H9 (cell line): ENCODE measurements around the gene FCN1. TPM values are rescaled to one million over a fixed set of nuclear protein-coding genes. Genes with fewer than 3 reads are reported as not detected.

Experiments used
- DNase-seq: peaks from one replicate; pipeline ENCODE4 v3.0.0-alpha.2; 2017
- H2AFZ ChIP-seq: one replicate; pipeline ENCODE4 v1.6.1; 2013; ENCODE audit warnings: mild to moderate bottlenecking, low read length, control low read depth, moderate library complexity
- H2AK5ac ChIP-seq: 2 replicates; pipeline ENCODE4 v1.6.1; 2013; ENCODE audit warnings: low read length, control low read depth, mixed read lengths; ENCODE audit not compliant: insufficient read length
- H2BK120ac ChIP-seq: one replicate; pipeline ENCODE4 v1.6.1; 2013; ENCODE audit warnings: low read depth, mild to moderate bottlenecking, low read length, control low read depth, inconsistent platforms; ENCODE audit not compliant: poor library complexity, severe bottlenecking
- H2BK12ac ChIP-seq: 2 replicates; pipeline ENCODE4 v1.6.1; 2013; ENCODE audit warnings: low read length, control low read depth, mixed read lengths, low read depth; ENCODE audit not compliant: insufficient read length
- H2BK15ac ChIP-seq: 2 replicates; pipeline ENCODE4 v1.6.1; 2013; ENCODE audit warnings: low read depth, low read length, control low read depth
- H2BK20ac ChIP-seq: one replicate; pipeline ENCODE4 v1.6.1; 2013; ENCODE audit warnings: low read depth, mild to moderate bottlenecking, low read length, control low read depth, inconsistent platforms; ENCODE audit not compliant: poor library complexity, severe bottlenecking
- H2BK5ac ChIP-seq: 2 replicates; pipeline ENCODE4 v1.6.1; 2013; ENCODE audit warnings: low read length, control low read depth, mixed read lengths; ENCODE audit not compliant: insufficient read length
- H3K14ac ChIP-seq: 2 replicates; pipeline ENCODE4 v1.6.1; 2013; ENCODE audit warnings: low read length, control low read depth; ENCODE audit not compliant: insufficient read depth
- H3K18ac ChIP-seq: 2 replicates; pipeline ENCODE4 v1.6.1; 2013; ENCODE audit warnings: low read depth, mild to moderate bottlenecking, mixed read lengths, low read length, control low read depth; ENCODE audit not compliant: insufficient read length
- H3K23ac ChIP-seq: 2 replicates; pipeline ENCODE4 v1.6.1; 2013; ENCODE audit warnings: low read length, control low read depth, mixed read lengths, low read depth; ENCODE audit not compliant: insufficient read length
- H3K23me2 ChIP-seq: 2 replicates; pipeline ENCODE4 v1.6.1; 2013; ENCODE audit warnings: low read depth, mild to moderate bottlenecking, mixed read lengths, low read length, control low read depth; ENCODE audit not compliant: insufficient read length, poor library complexity, severe bottlenecking
- H3K27ac ChIP-seq: 2 replicates; pipeline ENCODE4 v1.5.1; 2013; ENCODE audit warnings: low read length, control low read depth, mixed read lengths, low read depth; ENCODE audit not compliant: insufficient read length
- H3K27me3 ChIP-seq: 2 replicates; pipeline ENCODE4 v1.6.1; 2013; ENCODE audit warnings: low read length, control low read depth, inconsistent platforms; ENCODE audit not compliant: insufficient read depth
- H3K4ac ChIP-seq: 2 replicates; pipeline ENCODE4 v1.6.1; 2013; ENCODE audit warnings: low read depth, mild to moderate bottlenecking, control low read depth, inconsistent platforms, low read length, moderate library complexity
- H3K4me1 ChIP-seq: 2 replicates; pipeline ENCODE4 v1.6.1; 2013; ENCODE audit warnings: low read length, control low read depth, inconsistent platforms; ENCODE audit not compliant: insufficient read depth
- H3K4me2 ChIP-seq: 2 replicates; pipeline ENCODE4 v1.6.1; 2013; ENCODE audit warnings: low read length, control low read depth, mixed read lengths; ENCODE audit not compliant: insufficient read length, insufficient read depth
- H3K56ac ChIP-seq: 2 replicates; pipeline ENCODE4 v1.6.1; 2013; ENCODE audit warnings: low read depth, mild to moderate bottlenecking, mixed read lengths, low read length, control low read depth; ENCODE audit not compliant: insufficient read length
- H3K79me1 ChIP-seq: 2 replicates; pipeline ENCODE4 v1.6.1; 2013; ENCODE audit warnings: low read depth, mild to moderate bottlenecking, moderate library complexity, low read length, control low read depth, inconsistent platforms; ENCODE audit not compliant: insufficient read depth, poor library complexity, severe bottlenecking
- H3K79me2 ChIP-seq: 2 replicates; pipeline ENCODE4 v1.6.1; 2013; ENCODE audit warnings: low read length, control low read depth, inconsistent platforms; ENCODE audit not compliant: insufficient read depth
- H3K9ac ChIP-seq: 2 replicates; pipeline ENCODE4 v1.6.1; 2013; ENCODE audit warnings: low read length, control low read depth, mixed read lengths; ENCODE audit not compliant: insufficient read length; ENCODE audit errors: extremely low read depth
- H3K9me3 ChIP-seq: one replicate; pipeline ENCODE4 v1.6.1; 2013; ENCODE audit warnings: low read depth, low read length, inconsistent platforms; ENCODE audit not compliant: control insufficient read depth
- H3T11ph ChIP-seq: one replicate; pipeline ENCODE4 v1.6.1; 2013; ENCODE audit warnings: mild to moderate bottlenecking, low read length, control low read depth, inconsistent platforms
- H4K20me1 ChIP-seq: one replicate; pipeline ENCODE4 v1.6.1; 2013; ENCODE audit not compliant: control insufficient read depth, insufficient read length, insufficient read depth
- H4K5ac ChIP-seq: 2 replicates; pipeline ENCODE4 v1.6.1; 2013; ENCODE audit warnings: low read depth, mild to moderate bottlenecking, mixed read lengths, low read length, control low read depth; ENCODE audit not compliant: insufficient read length
- H4K8ac ChIP-seq: replicated peaks from 2 replicates; pipeline ENCODE4 v1.6.1; 2013; ENCODE audit warnings: low read length, control low read depth, mixed read lengths, low read depth; ENCODE audit not compliant: insufficient read length
- H4K91ac ChIP-seq: 2 replicates; pipeline ENCODE4 v1.6.1; 2013; ENCODE audit warnings: low read depth, mild to moderate bottlenecking, moderate library complexity, mixed read lengths, low read length, control low read depth; ENCODE audit not compliant: insufficient read length
- H3K27ac Mint-ChIP-seq, 3 experiments: 2 replicates in 2 of 3; 3 replicates in 1 of 3; pipeline ENCODE4 v1.8.0; 2020 to 2021; ENCODE audit warnings: mixed read lengths in 3 of 3, mild to moderate bottlenecking in 1 of 3, moderate library complexity in 1 of 3
- H3K27me3 Mint-ChIP-seq: 2 replicates; pipeline ENCODE4 v1.8.0; 2021; ENCODE audit warnings: low read depth, mild to moderate bottlenecking, moderate library complexity, mixed read lengths
- H3K36me3 Mint-ChIP-seq, 3 experiments: 2 replicates in 2 of 3; 3 replicates in 1 of 3; pipeline ENCODE4 v1.8.0; 2020 to 2021; ENCODE audit warnings: low read depth in 3 of 3, mixed read lengths in 3 of 3; ENCODE audit not compliant: insufficient read depth in 1 of 3
- H3K4me1 Mint-ChIP-seq, 2 experiments: 2 replicates each; pipeline ENCODE4 v1.8.0; 2020; ENCODE audit warnings: mixed read lengths in 2 of 2
- H3K4me3 Mint-ChIP-seq, 2 experiments: 2 replicates in 1 of 2; 3 replicates in 1 of 2; pipeline ENCODE4 v1.8.0; 2020 to 2021; ENCODE audit warnings: mild to moderate bottlenecking in 2 of 2, mixed read lengths in 2 of 2, moderate library complexity in 1 of 2
- H3K9me3 Mint-ChIP-seq, 2 experiments: 2 replicates in 1 of 2; 3 replicates in 1 of 2; pipeline ENCODE4 v1.8.0; 2020; ENCODE audit warnings: mild to moderate bottlenecking in 2 of 2, mixed read lengths in 2 of 2, moderate library complexity in 1 of 2
- CTCF ChIP-seq: fragments of 200-600 bp; sonication (generic); conservative IDR thresholded peaks from 3 replicates; pipeline ENCODE4 v1.8.0; 2021; ENCODE audit warnings: antibody characterized with exemption, mild to moderate bottlenecking
- WGBS: extraction: QIAGEN DNeasy Blood & Tissue Kit; methylation state at CpG from one replicate; pipeline ENCODE4 v1.1.7; 2013; ENCODE audit warnings: missing lambda C conversion rate, low lambda C conversion rate, mixed read lengths; ENCODE audit not compliant: insufficient read length; ENCODE audit errors: extremely low coverage; 5-methylcytosine and 5-hydroxymethylcytosine counted together
- total RNA-seq: library from RNA; stranded (reverse); gene quantifications from 2 replicates; pipeline ENCODE4 v1.2.1, GENCODE V29; 2021

FCN1 gene
- total RNA-seq, 1 experiment from 2014 or later = not detected

GRCh38 chr9:134915046-134915985 is 2.4 kb downstream of the FCN1 start:
- no CpG with 5 or more reads among the region's 26 CpGs for WGBS

More at GRCh38 chr9:134915046-134915985, 2.4 kb downstream of the FCN1 start:
- Histone ChIP-seq H2BK5ac (no peak overlapping the region), H2BK12ac (no peak overlapping the region), H2BK120ac (no peak overlapping the region), H4K8ac (no peak overlapping the region), H4K5ac (no peak overlapping the region), H3K27ac (no peak overlapping the region), H4K91ac (no peak overlapping the region), H4K20me1 (no peaks in the 10 kb centered on the region), H2AFZ (no peak overlapping the region), H3K4me1 (no peaks in the 10 kb centered on the region), H3K79me1 (no peaks in the 10 kb centered on the region), H3K9me3 (no peaks in the 10 kb centered on the region), H3K79me2 (no peaks in the 10 kb centered on the region), H2BK15ac (no peak overlapping the region), H3T11ph (no peak overlapping the region), H3K9ac (no peak overlapping the region), H3K56ac (no peak overlapping the region), H3K23ac (no peak overlapping the region), H3K18ac (no peak overlapping the region), H3K4ac (no peak overlapping the region), H3K4me2 (no peak overlapping the region), H3K14ac (no peak overlapping the region), H3K27me3 (no peaks in the 10 kb centered on the region), H3K23me2 (no peaks in the 10 kb centered on the region), H2BK20ac (no peak overlapping the region), H2AK5ac (no peak overlapping the region)
- no peak for DNase-seq
- H3K4me1 Mint-ChIP-seq = no peaks in the 10 kb centered on the region
- no peak overlapping the region for H3K27ac Mint-ChIP-seq
- H3K9me3 Mint-ChIP-seq = peaks cover 4 to 11% of the 10 kb centered on the region in 2 experiments
- H3K4me3 Mint-ChIP-seq = no peak overlapping the region; a peak in 1 of 5 replicates
- peaks cover 5% of the 10 kb centered on the region for H3K27me3 Mint-ChIP-seq
- peaks cover 3 to 10% (median 4%) of the 10 kb centered on the region in 3 experiments; a peak in 5 of 7 replicates for H3K36me3 Mint-ChIP-seq
- TF ChIP-seq CTCF = no peak
